Stimulated activated CD4-positive, alpha-beta T cell treated with anti-CD3 and anti-CD28 coated beads, Interleukin-4, amount 100 ng/mL, for 4 hours (primary cell): ENCODE data around the gene CTSC.
"Not testable (repeated sequence)": the region's sequence is repeated elsewhere in the genome, so short reads cannot be mapped to it uniquely, and the experiment has no call there.

ENCODE experiments used
- DNase-seq, 2 experiments: peaks; one replicate each; pipeline ENCODE4 v3.0.0-alpha.2; 2020

Gene CTSC

GRCh38 chr11:88277349-88277915 is 60.1 kb downstream of the CTSC start:
- no peak for DNase-seq

- no peak for DNase-seq
Observed at GRCh38 chr11:88275636-88276035, 61.9 kb downstream of the CTSC start.

GRCh38 chr11:88266919-88267318 is 70.6 kb downstream of the CTSC start:
- DNase-seq = no peak

- DNase-seq = no peak
Observed at GRCh38 chr11:88266157-88266556, 71.4 kb downstream of the CTSC start.

- no peak for DNase-seq
Observed at GRCh38 chr11:88259431-88259830, 78.1 kb downstream of the CTSC start.

GRCh38 chr11:88252208-88252607 is 85.3 kb downstream of the CTSC start:
- DNase-seq = no peak

- DNase-seq = no peak
Observed at GRCh38 chr11:88250566-88251242, 86.8 kb downstream of the CTSC start.

GRCh38 chr11:88249706-88250105 is 87.8 kb downstream of the CTSC start:
- DNase-seq = no peak

GRCh38 chr11:88246696-88247095 is 90.8 kb downstream of the CTSC start:
- DNase-seq = no peak

GRCh38 chr11:88245576-88245975 is 92.0 kb downstream of the CTSC start:
- not testable (repeated sequence) for DNase-seq
